Transverse colon (tissue), 4 donors: ENCODE measurements around the gene ATP1A4. TPM values are rescaled to one million over a fixed set of nuclear protein-coding genes. Genes with fewer than 3 reads are reported as not detected.

Source experiments
- DNase-seq: peaks from one replicate; pipeline ENCODE4 v3.0.0-alpha.2; 2019
- H3K27ac ChIP-seq, 4 donors: fragments of 200-600 bp; sonication (generic); 2 replicates each; pipeline ENCODE4 v1.5.1; 2016 to 2018; ENCODE audit warnings: inconsistent platforms in 4 of 4
- H3K27me3 ChIP-seq: fragments of 200-600 bp; sonication (generic); 2 replicates; pipeline ENCODE4 v1.5.1; 2017; ENCODE audit warnings: inconsistent platforms
- H3K36me3 ChIP-seq, 4 donors: fragments of 200-600 bp; sonication (generic); 2 replicates each; pipeline ENCODE4 v1.5.1; 2017 to 2019; ENCODE audit warnings: inconsistent platforms in 4 of 4
- H3K4me1 ChIP-seq, 4 donors: fragments of 200-600 bp; sonication (generic); 2 replicates each; pipeline ENCODE4 v1.5.1; 2017 to 2020; ENCODE audit warnings: inconsistent platforms in 4 of 4
- H3K4me3 ChIP-seq, 4 donors: fragments of 200-600 bp; sonication (generic); 1 replicate in 1 of 4; 2 replicates in 3 of 4; pipeline versions ENCODE4 v1.5.1 to v1.6.1; 2017 to 2019; ENCODE audit warnings: inconsistent platforms in 4 of 4
- H3K9me3 ChIP-seq, 2 donors: fragments of 200-600 bp; sonication (generic); 2 replicates each; pipeline ENCODE4 v1.5.1; 2017 to 2019; ENCODE audit warnings: inconsistent platforms in 2 of 2
- EP300 ChIP-seq: sonication (generic); formaldehyde crosslinking; IDR thresholded peaks from one replicate; pipeline ENCODE4 v1.6.1; 2017; ENCODE audit warnings: antibody characterized with exemption, low read depth
- POLR2A ChIP-seq: fragments of 450-650 bp; IDR thresholded peaks from one replicate; pipeline ENCODE4 v1.6.1; 2016; ENCODE audit warnings: antibody characterized with exemption, mild to moderate bottlenecking, moderate library complexity
- POLR2AphosphoS5 ChIP-seq, 3 donors: sonication (generic); formaldehyde crosslinking; IDR thresholded peaks; one replicate each; pipeline ENCODE4 v1.6.1; 2016; ENCODE audit warnings: antibody characterized with exemption in 3 of 3
- WGBS, 2 donors: methylation state at CpG; one replicate each; pipeline ENCODE4 v1.1.5; 2018; ENCODE audit warnings: low coverage in 1 of 2; 5-methylcytosine and 5-hydroxymethylcytosine counted together
- in situ Hi-C, 4 donors: fragments of 200-750 bp; cut with MboI; loops; one replicate each; pipeline versions ENCODE4 v1.15.0 to v1.15.1; 2017; ENCODE audit warnings: low sequenced_read_pairs in 3 of 4, low pct_ligation_motif_present in 1 of 4, low pct_unique_long_range_greater_than_20kb in 1 of 4
- intact Hi-C: fragments of 100-400 bp; cut with DNase I; formaldehyde crosslinking; loops from one replicate; pipeline ENCODE4 v1.15.1; 2023; ENCODE audit warnings: low total_unique reads
- total RNA-seq, 4 donors: library from RNA; depleted of rRNA; stranded (reverse); fragments of >200 nt; gene quantifications; one replicate each; pipeline ENCODE4 v1.1.0, GENCODE V29; 2016
- TF ChIP-seq, protein P1 (sequence below), 5 experiments: fragments of 200-600 bp in 3 of 5; fragments of 450-650 bp in 2 of 5; sonication (generic) in 3 of 5; IDR thresholded peaks; 1 replicate in 2 of 5; 2 replicates in 3 of 5; pipeline ENCODE4 v1.5.1; 2016 to 2017; ENCODE audit warnings: antibody characterized with exemption in 5 of 5, inconsistent platforms in 3 of 5, mild to moderate bottlenecking in 2 of 5, moderate library complexity in 1 of 5

The ATP1A4 gene
- total RNA-seq, 4 donors from 2014 or later, result 0.20 TPM; not detected in 3

GRCh38 chr1:160166166-160166868 lies 14.9 kb downstream of the ATP1A4 start:
- no peak for TF ChIP-seq POLR2AphosphoS5 (IDR thresholded peaks at IDR 0.05)
- no peak for TF ChIP-seq POLR2A
- no peak for TF ChIP-seq EP300
- TF ChIP-seq, protein P1, sequence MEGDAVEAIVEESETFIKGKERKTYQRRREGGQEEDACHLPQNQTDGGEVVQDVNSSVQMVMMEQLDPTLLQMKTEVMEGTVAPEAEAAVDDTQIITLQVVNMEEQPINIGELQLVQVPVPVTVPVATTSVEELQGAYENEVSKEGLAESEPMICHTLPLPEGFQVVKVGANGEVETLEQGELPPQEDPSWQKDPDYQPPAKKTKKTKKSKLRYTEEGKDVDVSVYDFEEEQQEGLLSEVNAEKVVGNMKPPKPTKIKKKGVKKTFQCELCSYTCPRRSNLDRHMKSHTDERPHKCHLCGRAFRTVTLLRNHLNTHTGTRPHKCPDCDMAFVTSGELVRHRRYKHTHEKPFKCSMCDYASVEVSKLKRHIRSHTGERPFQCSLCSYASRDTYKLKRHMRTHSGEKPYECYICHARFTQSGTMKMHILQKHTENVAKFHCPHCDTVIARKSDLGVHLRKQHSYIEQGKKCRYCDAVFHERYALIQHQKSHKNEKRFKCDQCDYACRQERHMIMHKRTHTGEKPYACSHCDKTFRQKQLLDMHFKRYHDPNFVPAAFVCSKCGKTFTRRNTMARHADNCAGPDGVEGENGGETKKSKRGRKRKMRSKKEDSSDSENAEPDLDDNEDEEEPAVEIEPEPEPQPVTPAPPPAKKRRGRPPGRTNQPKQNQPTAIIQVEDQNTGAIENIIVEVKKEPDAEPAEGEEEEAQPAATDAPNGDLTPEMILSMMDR (IDR thresholded peaks at IDR 0.05), result no peak
- no peak overlapping the region for H3K27ac ChIP-seq
- in situ Hi-C loops (no loop called here), intact Hi-C loops (no loop called here)
- H3K27me3 ChIP-seq, result peaks cover 3% of the 10 kb centered on the region
- no peak for DNase-seq
- WGBS, 2 donors, result 75 to 79% methylated on average over 5 to 12 of the region's 12 CpGs
- no peaks in the 10 kb centered on the region for H3K36me3 ChIP-seq
- no peaks in the 10 kb centered on the region for H3K9me3 ChIP-seq
- no peak overlapping the region for H3K4me3 ChIP-seq
- H3K4me1 ChIP-seq, result no peaks in the 10 kb centered on the region

DNA sequence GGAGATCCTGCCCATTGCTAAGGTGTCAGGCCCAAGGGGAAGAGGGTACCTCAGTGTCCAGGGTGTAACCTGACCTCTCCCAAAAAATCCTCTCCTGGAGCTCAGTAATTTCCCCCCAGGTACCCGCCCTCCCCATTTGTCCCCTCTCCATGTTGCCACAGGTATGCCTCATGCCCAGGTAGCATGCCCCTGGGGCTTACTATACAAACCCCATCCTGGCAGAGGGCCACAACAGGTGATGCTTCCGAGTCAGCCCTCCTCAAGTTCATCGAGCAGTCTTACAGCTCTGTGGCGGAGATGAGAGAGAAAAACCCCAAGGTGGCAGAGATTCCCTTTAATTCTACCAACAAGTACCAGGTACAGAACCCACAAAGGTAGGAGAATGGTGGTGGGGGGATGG lies 15.7 kb downstream of the ATP1A4 start:
- intact Hi-C loops, result no loop called here
- Histone ChIP-seq H3K4me3 (no peak overlapping the region), H3K27me3 (peaks cover 3% of the 10 kb centered on the region), H3K9me3 (no peaks in the 10 kb centered on the region), H3K27ac (no peak overlapping the region), H3K4me1 (no peaks in the 10 kb centered on the region), H3K36me3 (no peaks in the 10 kb centered on the region)
- in situ Hi-C loops, result no loop called here
- TF ChIP-seq, protein P1 (IDR thresholded peaks at IDR 0.05), result no peak
- TF ChIP-seq POLR2AphosphoS5 (IDR thresholded peaks at IDR 0.05) (no peak), POLR2A (no peak), EP300 (no peak)
- no peak for DNase-seq
- WGBS, 2 donors, result 81 to 89% methylated on average over 3 to 4 of the region's 4 CpGs

GRCh38 chr1:160167580-160167979 lies 16.2 kb downstream of the ATP1A4 start:
- H3K4me3 ChIP-seq, result no peak overlapping the region
- no peaks in the 10 kb centered on the region for H3K36me3 ChIP-seq
- TF ChIP-seq POLR2AphosphoS5 (IDR thresholded peaks at IDR 0.05), result no peak
- no peak for TF ChIP-seq EP300
- TF ChIP-seq, protein P1 (IDR thresholded peaks at IDR 0.05), result no peak
- TF ChIP-seq POLR2A, result no peak
- intact Hi-C loops (no loop called here), in situ Hi-C loops (no loop called here)
- H3K9me3 ChIP-seq, result no peaks in the 10 kb centered on the region
- no peak overlapping the region for H3K27ac ChIP-seq
- H3K27me3 ChIP-seq, result peaks cover 3% of the 10 kb centered on the region
- H3K4me1 ChIP-seq, result no peaks in the 10 kb centered on the region
- WGBS, 2 donors, result 90 to 96% methylated on average over 6 of the region's 6 CpGs
- DNase-seq, result no peak

- H3K27me3 ChIP-seq, result peaks cover 3% of the 10 kb centered on the region
- no peaks in the 10 kb centered on the region for H3K4me1 ChIP-seq
- no peaks in the 10 kb centered on the region for H3K36me3 ChIP-seq
- no peaks in the 10 kb centered on the region for H3K9me3 ChIP-seq
- H3K27ac ChIP-seq, result no peak overlapping the region
- in situ Hi-C loops (no loop called here), intact Hi-C loops (no loop called here)
- DNase-seq, result no peak
- H3K4me3 ChIP-seq, result no peak overlapping the region
- 43 to 82% methylated on average over 1 to 5 of the region's 5 CpGs for WGBS, 2 donors
- no peak for TF ChIP-seq POLR2AphosphoS5 (IDR thresholded peaks at IDR 0.05)
- no peak for TF ChIP-seq POLR2A
- TF ChIP-seq EP300, result no peak
- TF ChIP-seq, protein P1 (IDR thresholded peaks at IDR 0.05), result no peak
Observed at GRCh38 chr1:160168016-160168415, 16.6 kb downstream of the ATP1A4 start.
